SU-DHL-6 (cell line): Measurements from ENCODE around the gene SLC9A7.
"Not testable (repeated sequence)": the region's sequence is repeated elsewhere in the genome, so short reads cannot be mapped to it uniquely, and the experiment has no call there.

Source experiments
- H2AFZ ChIP-seq: fragments of 200-600 bp; sonication (generic); 2 replicates; pipeline ENCODE4 v1.6.1; 2014; ENCODE audit warnings: low read depth, mild to moderate bottlenecking, moderate library complexity, mixed read lengths, antibody characterized with exemption, low read length; ENCODE audit not compliant: severe bottlenecking
- H3F3A ChIP-seq: fragments of 200-600 bp; shearing (Covaris generic); 2 replicates; pipeline ENCODE4 v1.6.0; 2016; ENCODE audit warnings: antibody characterized with exemption, mild to moderate bottlenecking; ENCODE audit not compliant: insufficient read depth
- H3K27ac ChIP-seq: fragments of 200-600 bp; sonication (generic); 2 replicates; pipeline ENCODE4 v1.5.1; 2016; ENCODE audit warnings: low read depth, mild to moderate bottlenecking, low read length, moderate library complexity, mixed read lengths
- H3K27me3 ChIP-seq: fragments of 200-600 bp; sonication (generic), shearing (Covaris generic); 2 replicates; pipeline ENCODE4 v1.6.0; 2014; ENCODE audit warnings: mild to moderate bottlenecking, low read length
- H3K36me3 ChIP-seq: fragments of 200-600 bp; sonication (generic); 2 replicates; pipeline ENCODE4 v1.6.1; 2014; ENCODE audit warnings: mild to moderate bottlenecking, low read length, mixed read lengths
- H3K4me2 ChIP-seq: fragments of 300-600, 200-600 bp; shearing (Covaris generic), sonication (generic); 2 replicates; pipeline ENCODE4 v1.6.0; 2014; ENCODE audit warnings: low read length, low read depth, mild to moderate bottlenecking; ENCODE audit not compliant: poor library complexity, severe bottlenecking
- H3K4me3 ChIP-seq: fragments of 200-600 bp; sonication (generic); 2 replicates; pipeline ENCODE4 v1.5.1; 2014; ENCODE audit warnings: antibody characterized with exemption, low read length, mild to moderate bottlenecking, mixed read lengths; ENCODE audit not compliant: insufficient read depth, poor library complexity, severe bottlenecking
- H3K79me2 ChIP-seq: fragments of 200-600 bp; sonication (generic); 2 replicates; pipeline ENCODE4 v1.6.1; 2014; ENCODE audit warnings: mild to moderate bottlenecking, low read length, moderate library complexity; ENCODE audit not compliant: insufficient read depth
- H3K9ac ChIP-seq: fragments of 200-600 bp; sonication (generic); 2 replicates; pipeline ENCODE4 v1.7.0; 2014; ENCODE audit warnings: mild to moderate bottlenecking, low read length
- H3K9me2 ChIP-seq: fragments of 200-600 bp; sonication (generic); replicated peaks from 2 replicates; pipeline ENCODE4 v1.6.1; 2014; ENCODE audit warnings: low read length; ENCODE audit not compliant: insufficient read depth
- H3K9me3 ChIP-seq: fragments of 200-600 bp; sonication (generic); 2 replicates; pipeline ENCODE4 v1.6.1; 2014; ENCODE audit warnings: low read length, mixed read lengths; ENCODE audit not compliant: insufficient read depth
- H4K20me1 ChIP-seq: fragments of 200-600 bp; sonication (generic); 2 replicates; pipeline ENCODE4 v1.6.1; 2014; ENCODE audit warnings: low read depth, mild to moderate bottlenecking, antibody characterized with exemption, low read length, moderate library complexity, mixed read lengths
- EZH2phosphoT487 ChIP-seq: fragments of 200-600 bp; sonication (generic), shearing (Covaris generic); conservative IDR thresholded peaks from 2 replicates; pipeline ENCODE4 v1.6.1; 2018; ENCODE audit warnings: mild to moderate bottlenecking, antibody characterized with exemption, low read length, moderate library complexity, mixed read lengths
- TF ChIP-seq, protein P1 (sequence below): fragments of 200-600 bp; sonication (generic); IDR thresholded peaks from one replicate; pipeline ENCODE4 v1.5.1; 2017; ENCODE audit warnings: antibody characterized with exemption, mild to moderate bottlenecking, low read length, moderate library complexity; ENCODE audit not compliant: insufficient read depth, poor library complexity, severe bottlenecking

SLC9A7 gene

DNA sequence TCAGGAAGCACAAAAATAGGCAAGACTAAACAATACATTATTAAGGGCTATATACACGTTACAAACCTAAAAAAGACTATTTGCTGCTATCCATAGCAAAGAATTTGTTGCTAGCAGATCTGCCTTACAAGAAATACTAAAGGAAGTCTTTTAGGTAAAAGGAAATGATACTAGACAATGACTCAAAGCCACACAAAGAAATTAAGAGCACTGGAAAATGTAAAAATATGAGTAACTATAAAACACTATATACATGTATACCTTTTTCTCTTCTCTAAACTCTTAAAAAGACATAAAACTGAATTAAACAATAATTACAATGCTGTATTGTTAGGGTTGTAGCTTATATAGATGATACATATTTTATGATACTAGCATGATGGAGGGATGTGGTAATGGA is 25.7 kb downstream of the SLC9A7 start:
- H3K79me2 ChIP-seq: peaks cover 93% of the 10 kb centered on the region
- TF ChIP-seq, protein P1, sequence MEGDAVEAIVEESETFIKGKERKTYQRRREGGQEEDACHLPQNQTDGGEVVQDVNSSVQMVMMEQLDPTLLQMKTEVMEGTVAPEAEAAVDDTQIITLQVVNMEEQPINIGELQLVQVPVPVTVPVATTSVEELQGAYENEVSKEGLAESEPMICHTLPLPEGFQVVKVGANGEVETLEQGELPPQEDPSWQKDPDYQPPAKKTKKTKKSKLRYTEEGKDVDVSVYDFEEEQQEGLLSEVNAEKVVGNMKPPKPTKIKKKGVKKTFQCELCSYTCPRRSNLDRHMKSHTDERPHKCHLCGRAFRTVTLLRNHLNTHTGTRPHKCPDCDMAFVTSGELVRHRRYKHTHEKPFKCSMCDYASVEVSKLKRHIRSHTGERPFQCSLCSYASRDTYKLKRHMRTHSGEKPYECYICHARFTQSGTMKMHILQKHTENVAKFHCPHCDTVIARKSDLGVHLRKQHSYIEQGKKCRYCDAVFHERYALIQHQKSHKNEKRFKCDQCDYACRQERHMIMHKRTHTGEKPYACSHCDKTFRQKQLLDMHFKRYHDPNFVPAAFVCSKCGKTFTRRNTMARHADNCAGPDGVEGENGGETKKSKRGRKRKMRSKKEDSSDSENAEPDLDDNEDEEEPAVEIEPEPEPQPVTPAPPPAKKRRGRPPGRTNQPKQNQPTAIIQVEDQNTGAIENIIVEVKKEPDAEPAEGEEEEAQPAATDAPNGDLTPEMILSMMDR: no peak
- no peak for TF ChIP-seq EZH2phosphoT487

DNA sequence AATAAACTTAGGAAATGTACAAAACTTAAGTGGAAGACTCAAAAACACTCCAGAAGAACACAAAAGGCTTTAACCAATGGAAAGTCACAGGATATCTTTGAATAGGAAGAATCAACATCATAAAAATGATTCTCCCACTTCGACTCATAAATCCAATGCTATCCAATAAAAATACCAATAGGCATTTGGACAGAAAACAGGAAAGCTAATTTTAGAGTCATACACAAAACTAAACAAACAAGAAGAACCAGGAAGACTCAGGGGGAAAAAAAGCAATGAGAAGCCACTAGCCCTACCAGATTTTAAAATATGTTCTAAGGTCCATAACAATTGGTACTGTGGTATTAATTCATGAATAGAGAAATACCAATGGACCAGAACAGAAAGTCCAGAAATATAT is 28.2 kb downstream of the SLC9A7 start:
- H4K20me1 ChIP-seq: no peaks in the 10 kb centered on the region
- 0 out of 2 replicates have a peak, but pooled peaks cover 2% of the 10 kb centered on the region for H3K36me3 ChIP-seq
- H3F3A ChIP-seq: peaks cover 13% of the 10 kb centered on the region; the same call in 1 of the 2 replicates
- no peak overlapping the region for H2AFZ ChIP-seq
- H3K4me3 ChIP-seq: no peak overlapping the region
- peaks cover 3% of the 10 kb centered on the region; the same call in 1 of the 2 replicates for H3K9me3 ChIP-seq
- H3K9me2 ChIP-seq: no peaks in the 10 kb centered on the region
- H3K9ac ChIP-seq: no peak overlapping the region
- H3K79me2 ChIP-seq: peaks cover 95% of the 10 kb centered on the region
- TF ChIP-seq, protein P1: no peak
- TF ChIP-seq EZH2phosphoT487: no peak
- H3K27ac ChIP-seq: no peak overlapping the region
- H3K4me2 ChIP-seq: no peak overlapping the region
- H3K27me3 ChIP-seq: no peaks in the 10 kb centered on the region

More for the DNA sequence above, 25.7 kb downstream of the SLC9A7 start:
- peaks cover 12% of the 10 kb centered on the region; the same call in 1 of the 2 replicates for H3K36me3 ChIP-seq
- peaks cover 16% of the 10 kb centered on the region; the same call in 1 of the 2 replicates for H3F3A ChIP-seq
- H4K20me1 ChIP-seq: no peaks in the 10 kb centered on the region
- H3K4me2 ChIP-seq: peak overlapping the region; percentile 24
- H2AFZ ChIP-seq: no peak overlapping the region
- no peak overlapping the region for H3K9ac ChIP-seq
- H3K27me3 ChIP-seq: no peaks in the 10 kb centered on the region
- H3K9me3 ChIP-seq: peaks cover 13% of the 10 kb centered on the region; the same call in 1 of the 2 replicates
- H3K9me2 ChIP-seq: no peaks in the 10 kb centered on the region
- H3K4me3 ChIP-seq: no peak overlapping the region
- H3K27ac ChIP-seq: peak overlapping the region; percentile 37; the same call in 1 of the 2 replicates

DNA sequence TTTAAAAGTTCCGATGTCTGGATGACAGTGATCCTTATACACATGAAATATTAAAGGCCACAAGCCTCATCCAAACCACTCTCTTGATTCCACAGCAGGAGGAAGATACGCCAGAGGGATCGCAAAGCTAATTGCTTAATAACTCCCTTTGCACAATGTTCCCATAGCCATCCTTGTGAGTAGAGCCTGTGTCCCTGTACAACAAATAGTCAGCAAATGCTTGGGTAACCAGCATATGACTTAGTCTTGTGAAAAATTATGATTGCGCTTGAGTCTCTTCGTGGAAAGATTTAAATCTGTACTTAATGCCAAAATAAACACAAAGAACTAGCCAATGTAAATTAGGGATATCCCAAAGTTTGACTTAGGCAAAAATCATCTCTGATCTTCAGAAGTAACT is 31.5 kb downstream of the SLC9A7 start:
- Histone ChIP-seq H3K4me2 (no peak overlapping the region), H3K4me3 (no peak overlapping the region), H3K9me2 (no peaks in the 10 kb centered on the region), H3K79me2 (peaks cover 93% of the 10 kb centered on the region), H3F3A (peaks cover 7% of the 10 kb centered on the region), H3K9ac (no peak overlapping the region), H2AFZ (no peak overlapping the region), H4K20me1 (no peaks in the 10 kb centered on the region), H3K27me3 (no peaks in the 10 kb centered on the region), H3K27ac (no peak overlapping the region), H3K36me3 (no peaks in the 10 kb centered on the region), H3K9me3 (no peaks in the 10 kb centered on the region)
- no peak for TF ChIP-seq EZH2phosphoT487
- TF ChIP-seq, protein P1: no peak

DNA sequence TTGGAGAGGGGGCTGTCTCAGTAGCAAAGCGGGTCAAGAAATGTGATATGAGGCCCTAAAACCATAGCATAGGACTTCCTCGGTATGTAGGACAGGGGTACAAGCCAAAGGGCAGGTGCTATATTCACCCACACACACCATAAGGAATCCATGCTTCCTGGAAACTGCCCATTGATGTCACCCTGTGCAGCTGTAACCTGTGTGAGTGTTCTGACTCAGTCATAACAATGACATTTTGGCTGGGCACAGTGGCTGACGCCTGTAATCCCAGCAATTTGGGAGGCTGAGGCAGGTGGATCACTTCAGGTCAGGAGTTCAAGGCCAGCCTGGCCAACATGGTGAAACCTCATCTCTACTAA is 35.4 kb downstream of the SLC9A7 start:
- H3K9me3 ChIP-seq, H4K20me1 ChIP-seq, H3K4me3 ChIP-seq, H3K27me3 ChIP-seq, H3K9me2 ChIP-seq, H3K36me3 ChIP-seq, H2AFZ ChIP-seq: not testable (repeated sequence)
- H3F3A ChIP-seq: peaks cover 20% of the 10 kb centered on the region
- 0 out of 2 replicates have a peak overlapping the region, but pooled peaks have one; percentile 11 for H3K9ac ChIP-seq
- H3K79me2 ChIP-seq: peaks cover 93% of the 10 kb centered on the region
- peak overlapping the region; percentile 52 for H3K4me2 ChIP-seq
- H3K27ac ChIP-seq: peak overlapping the region; percentile 81
